Large intestine (tissue), 12 donors: ENCODE measurements around the gene ZNF514. TPM values are rescaled to one million over a fixed set of nuclear protein-coding genes. Genes with fewer than 3 reads are reported as not detected.
"Not testable (repeated sequence)": the region's sequence is repeated elsewhere in the genome, so short reads cannot be mapped to it uniquely, and the experiment has no call there.

Experiments
- DNase-seq, 2 donors: peaks; one replicate each; pipeline versions ENCODE4 v3.0.0 to v3.0.0-alpha.2; 2013
- H3K27ac ChIP-seq: one replicate; pipeline ENCODE4 v1.5.1; 2013; ENCODE audit warnings: low read length
- H3K27me3 ChIP-seq: 2 replicates; pipeline ENCODE4 v1.6.1; 2013; ENCODE audit warnings: low read length; ENCODE audit not compliant: control insufficient read depth, insufficient read depth
- H3K36me3 ChIP-seq: 2 replicates; pipeline ENCODE4 v1.6.1; 2013; ENCODE audit warnings: low read length; ENCODE audit not compliant: control insufficient read depth, insufficient read depth
- H3K4me1 ChIP-seq: one replicate; pipeline ENCODE4 v1.6.1; 2013; ENCODE audit warnings: low read length; ENCODE audit not compliant: control insufficient read depth, insufficient read depth
- H3K4me3 ChIP-seq: one replicate; pipeline ENCODE4 v1.5.1; 2013; ENCODE audit warnings: low read length
- H3K9me3 ChIP-seq: one replicate; pipeline ENCODE4 v1.6.1; 2013; ENCODE audit warnings: mild to moderate bottlenecking, low read depth, low read length, moderate library complexity; ENCODE audit not compliant: control insufficient read depth
- WGBS: methylation state at CpG from one replicate; pipeline ENCODE4 v1.1.5; 2013; ENCODE audit warnings: low lambda C conversion rate; ENCODE audit not compliant: insufficient coverage; 5-methylcytosine and 5-hydroxymethylcytosine counted together
- long read RNA-seq, 11 donors: transcript quantifications; one replicate each; lab custom pipeline, GENCODE V29; 2026
- polyA plus RNA-seq: library from polyadenylated mRNA; unstranded; fragments of 120-200 nt; gene quantifications from one replicate; pipeline ENCODE4 v1.2.1, GENCODE V29; 2013

The ZNF514 gene
- polyA plus RNA-seq: 21.6 TPM
- long read RNA-seq, donor 1, full-length matches to known transcripts: 1 of 1 reads
- long read RNA-seq, donor 1, partial matches to known transcripts: 0 of 1 reads
- long read RNA-seq, donor 1, other reads (novel, unspliced or antisense): 0 of 1 reads
- long read RNA-seq, donor 2, full-length matches to known transcripts: 3 of 3 reads
- long read RNA-seq, donor 2, partial matches to known transcripts: 0 of 3 reads
- long read RNA-seq, donor 2, other reads (novel, unspliced or antisense): 0 of 3 reads
- long read RNA-seq, donor 3: 0 reads
- long read RNA-seq, donor 4: 0 reads
- long read RNA-seq, donor 5: 0 reads
- long read RNA-seq, donor 6, full-length matches to known transcripts: 2 of 2 reads
- long read RNA-seq, donor 6, partial matches to known transcripts: 0 of 2 reads
- long read RNA-seq, donor 6, other reads (novel, unspliced or antisense): 0 of 2 reads
- long read RNA-seq, donor 7, full-length matches to known transcripts: 2 of 2 reads
- long read RNA-seq, donor 7, partial matches to known transcripts: 0 of 2 reads
- long read RNA-seq, donor 7, other reads (novel, unspliced or antisense): 0 of 2 reads
- long read RNA-seq, donor 8, full-length matches to known transcripts: 5 of 13 reads
- long read RNA-seq, donor 8, partial matches to known transcripts: 8 of 13 reads
- long read RNA-seq, donor 8, other reads (novel, unspliced or antisense): 0 of 13 reads
- long read RNA-seq, donor 9, partial matches to known transcripts: 8 of 9 reads
- long read RNA-seq, donor 9, other reads (novel, unspliced or antisense): 0 of 9 reads
- long read RNA-seq, donor 10, full-length matches to known transcripts: 2 of 2 reads
- long read RNA-seq, donor 10, partial matches to known transcripts: 0 of 2 reads
- long read RNA-seq, donor 10, other reads (novel, unspliced or antisense): 0 of 2 reads
- long read RNA-seq, donor 11, full-length matches to known transcripts: 3 of 3 reads
- long read RNA-seq, donor 11, partial matches to known transcripts: 0 of 3 reads
- long read RNA-seq, donor 11, other reads (novel, unspliced or antisense): 0 of 3 reads

- H3K4me3 ChIP-seq: peak within 1 kb of the TSS; percentile 93
- peaks cover 11% of the 10 kb centered on the region for H3K4me1 ChIP-seq
- peak within 1 kb of the TSS; percentile 60 for H3K27ac ChIP-seq
- no peaks in the 10 kb centered on the region for H3K9me3 ChIP-seq
- peaks cover 19% of the 10 kb centered on the region for H3K36me3 ChIP-seq
- WGBS: no CpG with 5 or more reads among the region's 64 CpGs
- no peaks in the 10 kb centered on the region for H3K27me3 ChIP-seq
- peak; percentile 80 to 84 for DNase-seq
Measured at GRCh38 chr2:95159690-95160449, at the start of gene ZNF514. Gene ZNF514 (minus strand): TSS chr2:95159848. CDS start chr2:95153253, 6,595 bp downstream.

GRCh38 chr2:95208106-95208505 lies 48.5 kb upstream of the ZNF514 start:
- no peak overlapping the region for H3K27ac ChIP-seq

GRCh38 chr2:95207111-95207961 lies 47.7 kb upstream of the ZNF514 start, which contains the start of gene ZNF892:
Gene ZNF892 (plus strand): TSS chr2:95207521. CDS start chr2:95207816, 295 bp downstream.
- peaks cover 16% of the 10 kb centered on the region for H3K36me3 ChIP-seq
- WGBS: no CpG with 5 or more reads among the region's 74 CpGs
- peak within 1 kb of the TSS; percentile 79 for H3K4me3 ChIP-seq
- H3K27me3 ChIP-seq: no peaks in the 10 kb centered on the region
- peaks cover 8% of the 10 kb centered on the region for H3K9me3 ChIP-seq
- DNase-seq: peak; percentile 86 to 94
- H3K4me1 ChIP-seq: peaks cover 2% of the 10 kb centered on the region
- peak within 1 kb of the TSS; percentile 87 for H3K27ac ChIP-seq

More at GRCh38 chr2:95208106-95208505, 48.5 kb upstream of the ZNF514 start:
- WGBS: 100% methylated on average over 2 of the region's 6 CpGs
- Histone ChIP-seq H3K9me3 (peaks cover 13% of the 10 kb centered on the region), H3K4me1 (peaks cover 2% of the 10 kb centered on the region), H3K27me3 (no peaks in the 10 kb centered on the region), H3K4me3 (peak overlapping the region; percentile 79), H3K36me3 (peaks cover 22% of the 10 kb centered on the region)
- DNase-seq: no peak

GRCh38 chr2:95206096-95206495 lies 46.4 kb upstream of the ZNF514 start:
- Histone ChIP-seq H3K27ac (no peak overlapping the region), H3K4me1 (peaks cover 2% of the 10 kb centered on the region), H3K4me3 (peak overlapping the region; percentile 79), H3K27me3 (no peaks in the 10 kb centered on the region), H3K36me3 (peaks cover 5% of the 10 kb centered on the region), H3K9me3 (peaks cover 4% of the 10 kb centered on the region)
- DNase-seq: no peak
- WGBS: no CpG with 5 or more reads among the region's 10 CpGs

- DNase-seq: no peak
- H3K27ac ChIP-seq: no peak overlapping the region
- no peaks in the 10 kb centered on the region for H3K27me3 ChIP-seq
- no CpG with 5 or more reads among the region's 2 CpGs for WGBS
- H3K4me3 ChIP-seq: no peak overlapping the region
- peaks cover 3% of the 10 kb centered on the region for H3K36me3 ChIP-seq
- peaks cover 4% of the 10 kb centered on the region for H3K9me3 ChIP-seq
- H3K4me1 ChIP-seq: peaks cover 2% of the 10 kb centered on the region
Measured at GRCh38 chr2:95204396-95204795, 44.7 kb upstream of the ZNF514 start.

GRCh38 chr2:95203911-95204310 lies 44.3 kb upstream of the ZNF514 start:
- DNase-seq: no peak
- Histone ChIP-seq H3K36me3 (peaks cover 3% of the 10 kb centered on the region), H3K27me3 (no peaks in the 10 kb centered on the region), H3K4me1 (peaks cover 2% of the 10 kb centered on the region), H3K9me3 (peaks cover under 1% of the 10 kb centered on the region), H3K4me3 (no peak overlapping the region), H3K27ac (no peak overlapping the region)
- WGBS: 100% methylated on average over 1 of the region's 4 CpGs

- WGBS: no CpG with 5 or more reads among the region's 15 CpGs
- peak in 1 of 2 donors; percentile 12 for DNase-seq
- H3K36me3 ChIP-seq, H3K27me3 ChIP-seq, H3K4me1 ChIP-seq, H3K9me3 ChIP-seq, H3K4me3 ChIP-seq, H3K27ac ChIP-seq: not testable (repeated sequence)
Measured at GRCh38 chr2:95192956-95193355, 33.3 kb upstream of the ZNF514 start.

- 100% methylated on average over 1 of the region's 2 CpGs for WGBS
- no peaks in the 10 kb centered on the region for H3K4me1 ChIP-seq
- no peak overlapping the region for H3K27ac ChIP-seq
- peaks cover 8% of the 10 kb centered on the region for H3K9me3 ChIP-seq
- peaks cover 21% of the 10 kb centered on the region for H3K36me3 ChIP-seq
- no peaks in the 10 kb centered on the region for H3K27me3 ChIP-seq
- H3K4me3 ChIP-seq: no peak overlapping the region
- DNase-seq: no peak
Measured at GRCh38 chr2:95185973-95186372, 26.3 kb upstream of the ZNF514 start.

GRCh38 chr2:95185197-95185596 lies 25.5 kb upstream of the ZNF514 start:
- 100% methylated on average over 1 of the region's 3 CpGs for WGBS
- peaks cover 8% of the 10 kb centered on the region for H3K9me3 ChIP-seq
- no peak overlapping the region for H3K4me3 ChIP-seq
- H3K36me3 ChIP-seq: peaks cover 26% of the 10 kb centered on the region
- no peaks in the 10 kb centered on the region for H3K4me1 ChIP-seq
- H3K27ac ChIP-seq: no peak overlapping the region
- no peaks in the 10 kb centered on the region for H3K27me3 ChIP-seq
- no peak for DNase-seq
